Effector memory CD4-positive, alpha-beta T cell (primary cell): ENCODE data around the gene LY6G5B.
"Not testable (repeated sequence)": the region's sequence is repeated elsewhere in the genome, so short reads cannot be mapped to it uniquely, and the experiment has no call there.

Source experiments
- DNase-seq, 3 donors: peaks; one replicate each; pipeline ENCODE4 v3.0.0-alpha.2; 2020
- H3K27ac ChIP-seq: 2 replicates; pipeline ENCODE4 v1.7.0; 2013; ENCODE audit warnings: mild to moderate bottlenecking, low read length, moderate library complexity; ENCODE audit not compliant: insufficient read depth, poor library complexity, severe bottlenecking
- H3K27me3 ChIP-seq: replicated peaks from 2 replicates; pipeline ENCODE4 v1.7.0; 2013; ENCODE audit warnings: mild to moderate bottlenecking, low read length; ENCODE audit not compliant: insufficient read depth, control insufficient read depth, poor library complexity, severe bottlenecking
- H3K36me3 ChIP-seq: 2 replicates; pipeline ENCODE4 v1.7.0; 2013; ENCODE audit warnings: mild to moderate bottlenecking, low read length, moderate library complexity; ENCODE audit not compliant: control insufficient read depth, insufficient read depth
- H3K4me1 ChIP-seq: 2 replicates; pipeline ENCODE4 v1.7.0; 2013; ENCODE audit warnings: low read length, mild to moderate bottlenecking; ENCODE audit not compliant: control insufficient read depth, insufficient read depth, poor library complexity, severe bottlenecking
- H3K4me3 ChIP-seq: 2 replicates; pipeline ENCODE4 v1.7.0; 2013; ENCODE audit warnings: low read length, low read depth, mild to moderate bottlenecking; ENCODE audit not compliant: insufficient read depth, poor library complexity, severe bottlenecking
- H3K9me3 ChIP-seq: 2 replicates; pipeline ENCODE4 v1.7.0; 2013; ENCODE audit warnings: mild to moderate bottlenecking, low read length, moderate library complexity; ENCODE audit not compliant: control insufficient read depth

LY6G5B gene

DNA sequence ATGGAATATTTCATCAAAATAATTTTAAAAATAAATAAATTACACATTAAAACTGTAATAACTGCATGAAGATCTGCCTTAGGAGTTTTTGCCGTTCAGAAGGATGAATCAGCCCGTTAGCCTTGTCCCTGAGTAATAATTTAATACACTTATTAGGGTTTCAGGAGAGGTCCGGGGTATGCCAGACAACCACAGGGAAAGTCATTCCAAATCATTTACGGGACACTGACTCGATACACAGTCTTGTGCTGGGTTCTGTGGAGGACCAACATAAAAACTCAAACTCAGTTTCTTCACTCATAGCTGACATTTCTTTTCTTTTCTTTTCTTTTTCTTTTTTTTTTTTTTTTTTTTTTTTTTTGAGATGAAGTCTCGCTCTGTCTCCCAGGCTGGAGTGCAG lies 36.2 kb downstream of the LY6G5B start:
- no peaks in the 10 kb centered on the region for H3K9me3 ChIP-seq
- DNase-seq = no peak
- H3K4me1 ChIP-seq = peaks cover 15% of the 10 kb centered on the region
- H3K27ac ChIP-seq = no peak overlapping the region
- no peaks in the 10 kb centered on the region for H3K27me3 ChIP-seq
- H3K36me3 ChIP-seq = no peaks in the 10 kb centered on the region
- no peak overlapping the region for H3K4me3 ChIP-seq

DNA sequence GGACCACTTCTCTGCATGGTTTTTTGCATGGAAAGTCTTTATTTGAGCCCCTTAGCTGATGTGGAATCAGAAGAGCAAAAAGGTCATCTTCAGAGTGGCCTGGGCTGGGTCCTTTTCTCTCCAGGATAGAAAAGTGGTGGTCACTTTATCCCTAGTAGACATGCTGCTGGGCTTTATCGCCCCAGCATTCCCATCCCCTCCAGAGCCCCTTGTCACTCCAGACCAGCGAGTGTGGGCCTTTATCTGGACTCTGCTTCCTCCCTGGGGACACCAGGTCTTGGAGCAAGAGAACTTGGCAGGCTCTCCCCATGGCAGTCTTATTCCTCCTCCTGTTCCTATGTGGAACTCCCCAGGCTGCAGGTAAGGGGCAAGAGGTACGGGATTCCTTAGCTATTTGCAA lies 36.8 kb downstream of the LY6G5B start, which contains the start of gene LY6G6F:
Gene LY6G6F (plus strand): TSS at position 268 of the 400 bp plus-strand sequence. CDS start 41 bp downstream, at position 309.
- Histone ChIP-seq H3K27ac (no peak within 1 kb of the TSS), H3K4me1 (peaks cover 12% of the 10 kb centered on the region), H3K9me3 (no peaks in the 10 kb centered on the region), H3K36me3 (no peaks in the 10 kb centered on the region), H3K4me3 (no peak within 1 kb of the TSS), H3K27me3 (no peaks in the 10 kb centered on the region)
- no peak for DNase-seq

DNA sequence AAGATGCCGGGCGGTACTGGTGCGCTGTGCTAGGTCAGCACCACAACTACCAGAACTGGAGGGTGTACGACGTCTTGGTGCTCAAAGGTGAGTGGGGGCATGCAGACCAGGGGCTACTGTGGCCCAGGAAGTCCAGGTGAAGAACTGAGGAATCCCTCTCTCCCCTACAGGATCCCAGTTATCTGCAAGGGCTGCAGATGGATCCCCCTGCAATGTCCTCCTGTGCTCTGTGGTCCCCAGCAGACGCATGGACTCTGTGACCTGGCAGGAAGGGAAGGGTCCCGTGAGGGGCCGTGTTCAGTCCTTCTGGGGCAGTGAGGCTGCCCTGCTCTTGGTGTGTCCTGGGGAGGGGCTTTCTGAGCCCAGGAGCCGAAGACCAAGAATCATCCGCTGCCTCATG lies 37.9 kb downstream of the LY6G5B start:
- H3K36me3 ChIP-seq = no peaks in the 10 kb centered on the region
- no peaks in the 10 kb centered on the region for H3K9me3 ChIP-seq
- no peak for DNase-seq
- H3K4me1 ChIP-seq = peaks cover 3% of the 10 kb centered on the region
- H3K27me3 ChIP-seq = no peaks in the 10 kb centered on the region
- H3K27ac ChIP-seq = no peak overlapping the region
- H3K4me3 ChIP-seq = no peak overlapping the region

DNA sequence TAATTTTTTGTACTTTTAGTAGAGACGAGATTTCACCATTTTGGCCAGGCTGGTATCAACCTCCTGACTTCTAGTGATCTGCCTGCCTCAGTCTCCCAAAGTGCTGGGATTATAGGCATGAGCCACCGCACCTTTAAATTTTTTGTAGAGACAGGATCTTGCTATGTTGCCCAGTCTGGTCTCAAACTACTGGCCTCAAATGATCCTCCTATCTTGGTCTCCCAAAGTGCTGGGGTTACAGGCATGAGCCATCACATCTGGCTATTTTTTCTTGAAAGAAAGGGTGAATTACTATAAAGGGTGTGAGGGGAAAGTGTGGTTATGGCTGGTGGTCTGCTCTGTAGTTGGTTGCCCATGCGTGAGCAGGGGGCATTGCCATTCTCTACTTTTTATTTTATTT lies 38.4 kb downstream of the LY6G5B start:
- no peaks in the 10 kb centered on the region for H3K27me3 ChIP-seq
- peaks cover 3% of the 10 kb centered on the region for H3K4me1 ChIP-seq
- H3K4me3 ChIP-seq = no peak overlapping the region

DNA sequence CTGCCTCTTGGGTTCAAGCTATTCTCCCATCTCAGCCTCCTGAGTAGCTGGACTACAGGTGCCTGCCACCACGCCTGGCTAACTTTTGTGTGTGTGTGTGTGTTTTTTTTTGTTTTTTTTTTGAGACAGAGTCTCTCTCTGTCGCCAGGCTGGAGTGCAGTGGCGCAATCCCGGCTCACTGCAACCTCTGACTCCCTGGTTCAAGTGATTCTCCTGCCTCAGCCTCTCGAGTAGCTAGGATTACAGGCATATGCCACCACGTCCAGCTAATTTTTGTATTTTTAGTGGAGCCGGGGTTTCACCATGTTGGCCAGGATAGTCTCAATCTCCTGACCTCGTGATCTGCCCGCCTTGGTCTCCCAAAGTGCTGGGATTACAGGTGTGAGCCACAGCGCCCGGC lies 39.4 kb downstream of the LY6G5B start:
- H3K27me3 ChIP-seq, H3K4me3 ChIP-seq, H3K27ac ChIP-seq, H3K9me3 ChIP-seq, H3K4me1 ChIP-seq, DNase-seq, H3K36me3 ChIP-seq: not testable (repeated sequence)

More for the DNA sequence above, 38.4 kb downstream of the LY6G5B start:
- DNase-seq = no peak
- Histone ChIP-seq H3K27ac (no peak overlapping the region), H3K36me3 (no peaks in the 10 kb centered on the region), H3K9me3 (no peaks in the 10 kb centered on the region)

DNA sequence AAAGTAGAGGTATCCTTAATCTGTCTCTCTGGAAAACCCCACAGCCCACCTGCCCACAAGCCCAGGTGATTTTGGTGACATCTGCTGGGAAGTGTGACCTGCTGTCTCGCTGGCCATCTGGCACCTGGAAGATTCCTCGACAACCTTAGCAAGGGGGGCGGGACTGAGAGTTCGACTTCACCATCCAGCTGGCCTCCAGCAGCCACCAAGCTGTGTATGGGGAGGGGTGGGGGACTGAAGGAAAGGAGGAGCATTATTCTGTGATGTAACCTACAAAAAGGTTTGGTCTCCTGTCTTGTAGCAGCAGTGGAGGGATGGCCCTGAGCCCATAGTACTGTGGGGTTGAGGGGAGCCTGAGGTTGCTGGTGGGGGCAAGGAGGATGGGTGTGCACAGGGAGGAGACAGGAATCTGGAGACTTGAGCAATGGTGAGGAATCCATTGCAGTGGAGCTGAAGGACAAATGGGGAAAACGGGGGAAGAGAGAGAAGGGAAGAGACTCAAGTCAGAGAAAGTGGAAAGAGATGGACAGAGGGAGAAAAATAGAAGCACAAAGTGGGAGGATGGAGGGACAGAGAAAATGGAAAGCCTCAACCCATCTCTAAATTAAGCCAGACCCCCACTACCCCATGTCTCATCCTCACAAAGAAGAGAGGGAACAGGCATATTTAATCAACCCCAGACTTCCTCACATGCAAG lies 40.9 kb downstream of the LY6G5B start:
- Histone ChIP-seq H3K27me3 (no peaks in the 10 kb centered on the region), H3K36me3 (no peaks in the 10 kb centered on the region), H3K27ac (no peak overlapping the region), H3K4me1 (peaks cover 3% of the 10 kb centered on the region), H3K9me3 (no peaks in the 10 kb centered on the region), H3K4me3 (no peak overlapping the region)
- DNase-seq = no peak

DNA sequence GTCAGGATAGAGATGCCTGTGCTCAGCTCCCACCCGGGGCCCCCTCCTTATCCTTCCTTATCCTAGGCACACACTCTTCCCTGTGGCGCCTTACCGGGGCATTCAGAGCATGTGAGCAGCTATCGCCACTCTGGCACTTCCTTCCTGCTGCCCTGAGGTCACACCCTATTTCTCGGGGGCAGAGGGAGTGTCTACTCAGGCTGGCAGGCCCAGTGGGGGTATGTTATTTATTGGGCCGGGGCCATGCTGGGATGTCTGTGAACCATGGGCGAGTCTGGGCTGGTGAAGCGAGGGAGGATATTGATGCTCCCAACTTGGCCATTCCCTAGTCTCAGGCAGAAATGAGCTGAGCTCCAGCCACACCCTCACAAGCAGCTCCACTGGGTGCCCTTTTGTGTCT lies 41.5 kb downstream of the LY6G5B start:
- Histone ChIP-seq H3K4me3 (no peak overlapping the region), H3K4me1 (peaks cover 3% of the 10 kb centered on the region), H3K27me3 (no peaks in the 10 kb centered on the region), H3K9me3 (no peaks in the 10 kb centered on the region), H3K27ac (no peak overlapping the region), H3K36me3 (no peaks in the 10 kb centered on the region)
- DNase-seq = no peak

DNA sequence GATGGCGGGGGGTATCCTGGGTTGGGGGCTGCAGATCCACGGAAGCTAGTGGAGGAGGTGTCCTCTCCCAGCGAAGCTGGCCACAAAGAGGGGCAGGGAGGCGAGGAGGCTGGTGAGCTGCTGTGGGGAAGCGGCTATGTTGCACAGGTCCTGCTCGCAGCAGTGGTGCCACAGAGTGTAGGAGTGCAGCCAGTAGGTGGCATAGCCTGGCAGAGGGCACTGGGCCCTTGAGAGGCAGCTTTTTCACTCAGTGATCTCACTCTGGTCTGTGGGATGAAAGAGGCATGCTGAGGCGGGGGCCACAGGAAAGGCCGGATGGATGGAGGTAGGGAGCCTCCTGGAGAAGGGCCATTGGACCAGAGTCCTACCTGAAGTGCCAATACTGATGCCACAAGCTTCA lies 42.5 kb downstream of the LY6G5B start:
- DNase-seq = no peak
- H3K4me1 ChIP-seq = peaks cover 3% of the 10 kb centered on the region
- H3K27me3 ChIP-seq = no peaks in the 10 kb centered on the region
- H3K9me3 ChIP-seq = no peaks in the 10 kb centered on the region
- no peak overlapping the region for H3K27ac ChIP-seq
- no peaks in the 10 kb centered on the region for H3K36me3 ChIP-seq
- H3K4me3 ChIP-seq = no peak overlapping the region

DNA sequence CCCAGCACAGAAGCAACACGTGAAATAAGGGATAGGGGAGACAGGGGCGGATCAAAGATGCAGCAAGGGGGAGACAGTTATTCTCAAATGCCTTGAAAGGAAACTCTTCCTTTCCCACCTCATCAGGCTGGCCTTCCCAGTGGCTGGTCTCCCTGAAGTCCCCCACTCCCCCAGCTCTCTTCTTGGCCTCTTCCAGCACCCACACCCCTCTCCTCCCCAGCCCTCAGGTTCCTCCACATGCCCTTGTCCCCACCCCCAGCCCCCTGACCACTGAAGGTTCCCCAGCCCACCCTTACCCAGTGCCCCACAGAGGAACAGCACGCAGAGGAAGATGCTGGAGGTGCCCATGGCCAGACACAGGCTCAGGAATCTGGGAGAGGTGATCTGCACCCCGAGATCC lies 43.7 kb downstream of the LY6G5B start:
- Histone ChIP-seq H3K4me3 (no peak overlapping the region), H3K27ac (no peak overlapping the region), H3K36me3 (no peaks in the 10 kb centered on the region), H3K4me1 (peaks cover 3% of the 10 kb centered on the region), H3K9me3 (no peaks in the 10 kb centered on the region), H3K27me3 (no peaks in the 10 kb centered on the region)
- DNase-seq = no peak

DNA sequence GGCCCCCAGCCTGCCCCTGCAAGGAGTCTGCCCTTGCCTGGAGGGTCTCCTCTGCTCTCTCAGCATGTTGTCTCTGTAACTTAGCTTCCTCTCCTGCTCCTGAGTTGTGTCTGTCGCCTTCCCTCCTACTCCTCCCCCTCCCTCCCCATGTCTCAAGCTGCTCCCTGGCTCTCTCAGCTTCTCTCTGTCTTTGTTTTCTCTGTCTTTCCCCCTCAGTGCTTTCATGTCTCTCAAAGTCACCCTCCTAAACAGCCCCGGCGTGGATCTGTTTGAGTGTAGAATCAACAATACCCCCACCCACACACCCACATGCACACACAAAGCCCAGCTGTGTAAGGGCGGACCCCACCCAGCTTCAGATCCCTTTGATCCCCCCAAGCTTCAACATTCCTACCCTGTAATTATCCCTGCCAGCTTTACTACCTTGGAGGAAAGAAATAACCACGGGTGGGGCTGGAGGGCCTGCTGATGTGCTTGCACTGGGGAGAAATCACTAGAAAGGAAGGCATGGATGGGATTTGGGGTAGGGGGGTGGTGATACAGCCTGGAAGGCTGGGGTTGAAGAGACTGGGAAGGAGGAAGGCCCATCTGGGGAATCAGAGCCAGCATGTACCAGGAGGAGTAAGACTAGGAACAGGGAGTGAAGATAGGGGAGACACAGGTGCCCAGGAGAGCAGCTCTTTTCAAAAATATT lies 44.4 kb downstream of the LY6G5B start:
- Histone ChIP-seq H3K27me3 (no peaks in the 10 kb centered on the region), H3K4me1 (peaks cover 3% of the 10 kb centered on the region), H3K27ac (no peak overlapping the region), H3K9me3 (no peaks in the 10 kb centered on the region), H3K4me3 (no peak overlapping the region), H3K36me3 (no peaks in the 10 kb centered on the region)
- no peak for DNase-seq
